ENCODE results near the gene CRHR1.

The CRHR1 gene

DNA sequence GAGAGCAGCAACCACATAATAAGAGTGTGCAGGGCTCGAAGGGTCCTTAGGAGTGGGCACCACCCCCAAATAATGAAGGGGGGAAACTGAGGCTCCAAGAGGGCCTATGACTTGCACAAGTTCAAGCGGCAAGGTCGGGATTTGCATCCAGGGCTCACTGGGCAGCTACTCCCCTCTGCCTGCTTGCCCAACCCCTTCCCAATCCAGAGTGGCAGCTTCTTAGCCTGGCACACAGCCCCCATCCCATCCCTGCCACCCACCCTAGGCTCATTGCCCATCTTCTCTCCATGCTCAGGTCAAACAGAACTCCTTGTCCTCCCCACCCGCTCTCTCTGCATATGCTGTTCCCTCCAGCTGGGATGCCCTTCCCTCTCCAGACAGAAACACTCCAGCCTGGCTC lies 63.0 kb downstream of the CRHR1 start:
- TF ChIP-seq, protein P1, sequence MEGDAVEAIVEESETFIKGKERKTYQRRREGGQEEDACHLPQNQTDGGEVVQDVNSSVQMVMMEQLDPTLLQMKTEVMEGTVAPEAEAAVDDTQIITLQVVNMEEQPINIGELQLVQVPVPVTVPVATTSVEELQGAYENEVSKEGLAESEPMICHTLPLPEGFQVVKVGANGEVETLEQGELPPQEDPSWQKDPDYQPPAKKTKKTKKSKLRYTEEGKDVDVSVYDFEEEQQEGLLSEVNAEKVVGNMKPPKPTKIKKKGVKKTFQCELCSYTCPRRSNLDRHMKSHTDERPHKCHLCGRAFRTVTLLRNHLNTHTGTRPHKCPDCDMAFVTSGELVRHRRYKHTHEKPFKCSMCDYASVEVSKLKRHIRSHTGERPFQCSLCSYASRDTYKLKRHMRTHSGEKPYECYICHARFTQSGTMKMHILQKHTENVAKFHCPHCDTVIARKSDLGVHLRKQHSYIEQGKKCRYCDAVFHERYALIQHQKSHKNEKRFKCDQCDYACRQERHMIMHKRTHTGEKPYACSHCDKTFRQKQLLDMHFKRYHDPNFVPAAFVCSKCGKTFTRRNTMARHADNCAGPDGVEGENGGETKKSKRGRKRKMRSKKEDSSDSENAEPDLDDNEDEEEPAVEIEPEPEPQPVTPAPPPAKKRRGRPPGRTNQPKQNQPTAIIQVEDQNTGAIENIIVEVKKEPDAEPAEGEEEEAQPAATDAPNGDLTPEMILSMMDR (conservative IDR thresholded peaks at IDR 0.05; ENCODE audit: low read length) = no peak
- H3K4me3 ChIP-seq (ENCODE audit: low read length) = no peak overlapping the region
- DNase-seq (ENCODE audit: low read depth) = no peak

DNA sequence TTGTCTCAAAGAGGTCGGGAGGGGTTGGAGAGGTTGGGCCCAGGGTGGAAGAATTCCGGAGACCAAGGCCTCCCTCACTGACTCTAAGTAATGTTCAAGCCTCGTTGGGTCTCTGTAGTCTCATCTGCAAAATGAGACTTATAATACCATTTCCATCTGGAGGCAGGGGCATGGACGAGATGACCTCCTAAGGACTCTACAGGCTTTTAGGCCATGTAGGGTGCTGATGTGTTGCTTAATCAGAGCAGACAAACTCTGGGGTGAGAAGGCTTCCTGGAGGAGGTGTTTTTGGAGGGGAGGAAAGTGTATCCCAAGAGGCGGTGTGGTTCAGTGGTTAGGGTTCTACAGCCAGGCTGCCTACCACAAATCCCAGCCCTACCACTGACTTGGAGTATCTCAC lies 63.6 kb downstream of the CRHR1 start:
- DNase-seq (ENCODE audit: low read depth) = no peak
- no peak overlapping the region for H3K4me3 ChIP-seq (ENCODE audit: low read length)
- TF ChIP-seq, protein P1 (conservative IDR thresholded peaks at IDR 0.05; ENCODE audit: low read length) = no peak

DNA sequence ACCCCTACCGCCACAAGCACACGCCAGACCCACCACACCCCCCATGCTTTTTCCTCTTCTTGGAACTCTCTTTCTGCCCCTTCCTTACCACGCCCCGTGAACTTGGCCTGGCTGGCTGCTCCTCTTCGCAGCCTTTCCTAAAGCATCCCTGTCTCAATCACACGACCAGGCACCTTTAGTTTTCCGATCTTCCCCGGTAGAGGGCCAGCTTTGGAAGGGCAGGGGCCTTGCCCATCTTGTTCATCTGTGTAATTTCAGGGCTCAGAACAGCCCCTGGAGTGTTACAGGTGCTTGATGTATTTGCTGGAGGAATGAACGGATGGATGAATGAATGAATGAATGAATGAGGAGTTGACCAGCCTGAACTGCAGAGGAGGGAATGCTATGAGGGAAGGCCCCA lies 64.3 kb downstream of the CRHR1 start:
- H3K4me3 ChIP-seq (ENCODE audit: low read length) = no peak overlapping the region
- TF ChIP-seq, protein P1 (conservative IDR thresholded peaks at IDR 0.05; ENCODE audit: low read length) = no peak
- no peak for DNase-seq (ENCODE audit: low read depth)

DNA sequence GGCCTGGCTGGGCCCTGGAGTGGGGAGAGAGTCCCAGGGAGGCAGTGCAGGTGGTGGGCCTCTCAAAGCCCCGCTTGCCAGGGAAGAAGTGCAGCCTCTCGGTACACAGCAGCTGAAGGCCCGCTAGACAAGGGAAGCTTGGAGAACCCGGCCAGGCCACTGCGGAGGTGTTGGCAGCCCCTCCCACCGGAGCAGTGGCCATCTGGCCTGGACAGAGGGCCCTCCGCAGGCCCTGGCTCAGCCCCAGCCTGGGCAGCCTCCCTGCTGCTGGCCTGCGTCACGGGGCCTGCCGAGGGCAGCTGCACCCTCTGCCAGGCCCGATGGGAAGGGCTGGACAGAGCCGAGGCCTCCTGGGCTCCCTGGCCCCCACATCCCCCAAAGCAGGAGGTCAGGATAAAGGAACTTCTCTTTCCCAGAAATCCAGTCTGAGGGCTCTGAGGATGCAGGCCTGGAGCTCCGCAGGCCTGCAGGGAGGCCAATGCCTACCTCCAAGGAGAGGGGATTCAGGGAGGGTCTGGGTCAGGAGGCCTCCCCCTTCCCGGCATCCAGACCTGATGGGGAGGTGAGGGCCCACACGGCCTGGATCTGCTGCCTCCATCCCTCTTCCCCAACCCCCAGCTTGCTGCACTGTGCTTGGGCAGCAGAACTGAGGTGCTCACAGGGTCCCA lies 64.9 kb downstream of the CRHR1 start:
- no peak for DNase-seq (ENCODE audit: low read depth)
- TF ChIP-seq, protein P1 (conservative IDR thresholded peaks at IDR 0.05; ENCODE audit: low read length) = no peak
- no peak overlapping the region for H3K4me3 ChIP-seq (ENCODE audit: low read length)

DNA sequence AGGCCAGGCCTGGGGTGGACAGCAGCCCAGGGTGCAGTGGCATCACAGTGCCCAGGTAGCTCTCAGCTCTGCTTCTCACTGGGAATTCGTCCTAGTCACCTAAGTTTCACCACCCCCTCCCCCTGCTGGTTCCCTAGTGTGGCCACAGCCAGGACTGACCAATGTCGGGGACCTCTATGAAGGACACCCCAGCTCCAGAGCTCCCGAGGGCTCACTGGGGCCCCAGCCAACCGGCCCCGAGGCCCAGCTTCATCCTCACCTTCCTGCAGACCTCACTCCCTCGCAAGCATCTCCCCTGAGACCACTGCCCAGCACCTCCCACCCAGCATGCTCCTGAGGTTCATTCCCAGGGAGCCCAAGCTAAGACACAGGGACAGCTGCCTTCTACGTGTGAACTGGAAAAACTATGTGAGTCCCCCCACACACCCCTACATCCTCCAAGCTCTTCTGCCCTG lies 65.4 kb downstream of the CRHR1 start:
- TF ChIP-seq, protein P1 (conservative IDR thresholded peaks at IDR 0.05; ENCODE audit: low read length) = no peak
- no peak overlapping the region for H3K4me3 ChIP-seq (ENCODE audit: low read length)
- DNase-seq (ENCODE audit: low read depth) = no peak

DNA sequence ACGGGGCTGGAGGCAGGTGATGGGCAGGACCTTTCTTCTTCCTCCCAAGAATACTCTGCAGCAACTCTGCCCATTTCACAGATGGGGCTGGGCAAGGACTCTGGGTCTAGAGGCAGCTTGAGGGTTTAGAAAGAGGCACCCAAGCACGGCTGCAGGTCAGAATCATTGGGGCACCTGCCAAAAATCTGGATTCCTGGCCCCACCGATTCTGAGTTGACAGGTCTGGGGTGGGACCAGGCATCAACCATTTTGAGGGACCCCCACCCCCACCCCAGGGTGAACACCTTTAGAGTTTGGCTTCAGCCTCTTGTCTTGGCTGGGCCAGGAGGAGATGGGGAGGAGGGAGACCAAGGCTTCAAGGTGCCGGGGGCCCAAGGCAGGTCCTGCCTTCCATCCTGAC lies 65.9 kb downstream of the CRHR1 start:
- TF ChIP-seq, protein P1 (conservative IDR thresholded peaks at IDR 0.05; ENCODE audit: low read length) = no peak
- no peak overlapping the region for H3K4me3 ChIP-seq (ENCODE audit: low read length)
- no peak for DNase-seq (ENCODE audit: low read depth)

DNA sequence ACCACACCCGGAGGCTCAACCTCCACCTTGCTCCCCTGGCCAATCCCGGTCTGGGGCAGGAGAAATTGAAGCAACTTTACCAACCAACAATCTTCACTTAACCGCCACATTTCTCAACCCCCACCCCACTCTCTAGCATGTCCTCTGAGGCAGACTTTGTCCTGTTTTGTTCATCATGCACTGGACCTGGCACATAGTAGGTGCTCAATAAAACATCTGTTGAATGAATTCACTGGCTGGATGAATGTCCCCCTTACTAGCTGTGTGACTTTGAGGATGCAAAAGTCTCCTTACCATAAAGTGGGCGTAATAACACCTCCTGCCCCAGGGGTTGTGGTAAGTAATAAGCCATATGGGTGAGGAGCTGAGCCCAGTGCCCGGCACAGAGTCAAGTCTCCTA lies 66.3 kb downstream of the CRHR1 start:
- no peak for DNase-seq (ENCODE audit: low read depth)
- TF ChIP-seq, protein P1 (conservative IDR thresholded peaks at IDR 0.05; ENCODE audit: low read length) = no peak
- no peak overlapping the region for H3K4me3 ChIP-seq (ENCODE audit: low read length)

Measured in AG10803 (cell line).